Panc1 (cell line): ENCODE data around the gene SCART1. TPM values are rescaled to one million over a fixed set of nuclear protein-coding genes. Genes with fewer than 3 reads are reported as not detected.

Experiments
- ATAC-seq: fragments of 200-7000 bp; cut with Tn5 transposase; 2 replicates; pipeline ENCODE4 v1.9.1; 2020; ENCODE audit warnings: mild to moderate bottlenecking, moderate library complexity
- BruUV-seq: library from RNA; stranded (reverse); fragments of 400-500 nt; replicated peaks from 2 replicates; lab custom pipeline; 2021; lab: Mats Ljungman, UMichigan
- CTCF ChIA-PET: fragments of 300-600 bp; sonication (Branson Sonifier 250); formaldehyde crosslinking; loops from one replicate; lab custom pipeline; 2022; ENCODE audit warnings: antibody characterized with exemption; lab: Charles Lee
- POLR2A ChIA-PET: fragments of 300-600 bp; sonication (Branson Sonifier 250); formaldehyde crosslinking; loops from one replicate; lab custom pipeline; 2022; ENCODE audit warnings: antibody characterized with exemption; lab: Charles Lee
- DNase-seq: peaks from one replicate; pipeline ENCODE4 v3.0.0-alpha.2; 2010; ENCODE audit warnings: low read depth, low spot score
- H3K27ac ChIP-seq: 2 replicates; pipeline ENCODE4 v1.5.1; 2011; ENCODE audit warnings: mild to moderate bottlenecking, low read length, inconsistent platforms
- H3K27me3 ChIP-seq: fragments of 200-500 bp; sonication (Bioruptor generic); 2 replicates; pipeline ENCODE4 v1.6.0; 2014; ENCODE audit warnings: low read length, inconsistent platforms; ENCODE audit not compliant: control insufficient read depth, insufficient read depth
- H3K36me3 ChIP-seq: fragments of 200-500 bp; sonication (Bioruptor generic); 2 replicates; pipeline ENCODE4 v1.5.1; 2014; ENCODE audit warnings: inconsistent platforms, mild to moderate bottlenecking, low read length, moderate library complexity; ENCODE audit not compliant: control insufficient read depth, insufficient read depth
- H3K4me1 ChIP-seq: 2 replicates; pipeline ENCODE4 v1.5.1; 2011; ENCODE audit warnings: inconsistent platforms, mild to moderate bottlenecking, low read length, moderate library complexity; ENCODE audit not compliant: control insufficient read depth, insufficient read depth
- H3K4me3 ChIP-seq, 2 experiments: 2 replicates each; pipeline ENCODE4 v1.5.1; 2011 to 2012; ENCODE audit warnings: low read depth in 2 of 2, low read length in 2 of 2, mild to moderate bottlenecking in 2 of 2, inconsistent platforms in 1 of 2, moderate library complexity in 1 of 2
- H3K9me3 ChIP-seq: fragments of 200-500 bp; sonication (Bioruptor generic); 2 replicates; pipeline ENCODE4 v1.5.1; 2014; ENCODE audit warnings: low read depth, mild to moderate bottlenecking, inconsistent platforms, low read length, moderate library complexity; ENCODE audit not compliant: control insufficient read depth, insufficient read depth
- POLR2AphosphoS5 ChIP-seq: IDR thresholded peaks from 2 replicates; pipeline ENCODE4 v1.6.1; 2012; ENCODE audit warnings: mild to moderate bottlenecking, low read depth, low read length, moderate library complexity
- REST ChIP-seq, 2 experiments: IDR thresholded peaks; 2 replicates each; pipeline ENCODE4 v1.6.1; 2011 to 2012; ENCODE audit warnings: low read depth in 2 of 2, control low read depth in 1 of 2, low read length in 1 of 2, mild to moderate bottlenecking in 1 of 2, moderate library complexity in 1 of 2; ENCODE audit not compliant: insufficient read depth in 1 of 2
- SIN3A ChIP-seq: IDR thresholded peaks from 2 replicates; pipeline ENCODE4 v1.6.1; 2012; ENCODE audit warnings: low read depth, mild to moderate bottlenecking, low read length, moderate library complexity, borderline replicate concordance; ENCODE audit not compliant: insufficient read depth
- TCF7L2 ChIP-seq: IDR thresholded peaks from 2 replicates; pipeline ENCODE4 v1.6.1; 2011; ENCODE audit warnings: mild to moderate bottlenecking, low read depth, low read length, inconsistent platforms
- in situ Hi-C: cut with HindIII; loops from 2 replicates; pipeline ENCODE4 v1.10.0; 2016; ENCODE audit warnings: low sequenced_read_pairs, low pct_unique_long_range_greater_than_20kb
- intact Hi-C: fragments of 100-400 bp; cut with micrococcal nuclease; formaldehyde crosslinking; loops from one replicate; pipeline ENCODE4 v1.10.0; 2022; ENCODE audit not compliant: unreplicated experiment
- total RNA-seq: library from RNA; stranded (reverse); gene quantifications from one replicate; pipeline ENCODE4 v1.2.1, GENCODE V29; 2021; ENCODE audit not compliant: unreplicated experiment
- TF ChIP-seq, protein P1 (sequence below): fragments of 450-650 bp; IDR thresholded peaks from 2 replicates; pipeline ENCODE4 v1.5.1; 2017; ENCODE audit warnings: mild to moderate bottlenecking

The SCART1 gene
- total RNA-seq, 1 experiment from 2014 or later: 0.57 TPM

- no peak overlapping the region for H3K27ac ChIP-seq
- no peaks in the 10 kb centered on the region for H3K36me3 ChIP-seq
- no peak overlapping the region for H3K4me3 ChIP-seq
- POLR2A ChIA-PET: no interaction called here
- no peaks in the 10 kb centered on the region for H3K27me3 ChIP-seq
- no peak for TF ChIP-seq REST (IDR thresholded peaks at IDR 0.05; ENCODE audit: insufficient read depth in 1 of 2, low read depth in 2 of 2, low read length in 1 of 2)
- no peak for TF ChIP-seq POLR2AphosphoS5
- no peak for TF ChIP-seq TCF7L2
- TF ChIP-seq SIN3A: no peak
- TF ChIP-seq, protein P1, sequence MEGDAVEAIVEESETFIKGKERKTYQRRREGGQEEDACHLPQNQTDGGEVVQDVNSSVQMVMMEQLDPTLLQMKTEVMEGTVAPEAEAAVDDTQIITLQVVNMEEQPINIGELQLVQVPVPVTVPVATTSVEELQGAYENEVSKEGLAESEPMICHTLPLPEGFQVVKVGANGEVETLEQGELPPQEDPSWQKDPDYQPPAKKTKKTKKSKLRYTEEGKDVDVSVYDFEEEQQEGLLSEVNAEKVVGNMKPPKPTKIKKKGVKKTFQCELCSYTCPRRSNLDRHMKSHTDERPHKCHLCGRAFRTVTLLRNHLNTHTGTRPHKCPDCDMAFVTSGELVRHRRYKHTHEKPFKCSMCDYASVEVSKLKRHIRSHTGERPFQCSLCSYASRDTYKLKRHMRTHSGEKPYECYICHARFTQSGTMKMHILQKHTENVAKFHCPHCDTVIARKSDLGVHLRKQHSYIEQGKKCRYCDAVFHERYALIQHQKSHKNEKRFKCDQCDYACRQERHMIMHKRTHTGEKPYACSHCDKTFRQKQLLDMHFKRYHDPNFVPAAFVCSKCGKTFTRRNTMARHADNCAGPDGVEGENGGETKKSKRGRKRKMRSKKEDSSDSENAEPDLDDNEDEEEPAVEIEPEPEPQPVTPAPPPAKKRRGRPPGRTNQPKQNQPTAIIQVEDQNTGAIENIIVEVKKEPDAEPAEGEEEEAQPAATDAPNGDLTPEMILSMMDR: no peak
- no TSS peak for BruUV-seq
- H3K9me3 ChIP-seq: peaks cover 10% of the 10 kb centered on the region; the same call in 1 of the 2 replicates
- CTCF ChIA-PET: no interaction called here
- ATAC-seq (peak; percentile 44; the same call in 1 of the 2 replicates), DNase-seq (no peak)
- intact Hi-C loops: no loop called here
- no peaks in the 10 kb centered on the region for H3K4me1 ChIP-seq
- in situ Hi-C loops: no loop called here
Measured at GRCh38 chr10:133442967-133443924, 10.5 kb upstream of the SCART1 start.

GRCh38 chr10:133444342-133445267 is 9.1 kb upstream of the SCART1 start:
- in situ Hi-C loops (no loop called here), intact Hi-C loops (no loop called here)
- BruUV-seq: no TSS peak
- Histone ChIP-seq H3K4me3 (no peak overlapping the region), H3K9me3 (peaks cover 19% of the 10 kb centered on the region; the same call in 1 of the 2 replicates), H3K27me3 (no peaks in the 10 kb centered on the region), H3K36me3 (no peaks in the 10 kb centered on the region), H3K4me1 (no peaks in the 10 kb centered on the region), H3K27ac (no peak overlapping the region)
- DNase-seq (no peak), ATAC-seq (no peak)
- TF ChIP-seq TCF7L2: no peak
- TF ChIP-seq, protein P1: no peak
- TF ChIP-seq POLR2AphosphoS5: no peak
- TF ChIP-seq SIN3A: no peak
- TF ChIP-seq REST (IDR thresholded peaks at IDR 0.05; ENCODE audit: insufficient read depth in 1 of 2, low read depth in 2 of 2, low read length in 1 of 2): no peak
- ChIA-PET CTCF (no interaction called here), POLR2A (no interaction called here)
